ENCODE data around the gene ALDOB.
A peak's percentile ranks its signal among the peaks of the same experiment; 100 is the strongest.

ALDOB gene

GRCh38 chr9:101421653-101422065, 13.9 kb downstream of the ALDOB start:
- DNase-seq (ENCODE audit: low read depth in 2 of 2): no peak

- no peak for DNase-seq (ENCODE audit: low read depth in 2 of 2)
Observed at GRCh38 chr9:101419863-101420262, 15.7 kb downstream of the ALDOB start.

GRCh38 chr9:101418518-101419430, 16.8 kb downstream of the ALDOB start:
- peak; percentile 5 to 13 for DNase-seq (ENCODE audit: low read depth in 2 of 2)

GRCh38 chr9:101417977-101418376, 17.6 kb downstream of the ALDOB start:
- DNase-seq (ENCODE audit: low read depth in 2 of 2): no peak

GRCh38 chr9:101417389-101417788, 18.2 kb downstream of the ALDOB start:
- DNase-seq (ENCODE audit: low read depth in 2 of 2): no peak

- no peak for DNase-seq (ENCODE audit: low read depth in 2 of 2)
Observed at GRCh38 chr9:101415578-101415977, 20.0 kb downstream of the ALDOB start.

GRCh38 chr9:101414839-101415238, 20.7 kb downstream of the ALDOB start:
- no peak for DNase-seq (ENCODE audit: low read depth in 2 of 2)

- no peak for DNase-seq (ENCODE audit: low read depth in 2 of 2)
Observed at GRCh38 chr9:101409079-101409477, 26.5 kb downstream of the ALDOB start.

- DNase-seq (ENCODE audit: low read depth in 2 of 2): no peak
Observed at GRCh38 chr9:101408374-101409078, 27.0 kb downstream of the ALDOB start.

GRCh38 chr9:101403516-101404285, 31.9 kb downstream of the ALDOB start:
- DNase-seq (ENCODE audit: low read depth in 2 of 2): no peak

- no peak for DNase-seq (ENCODE audit: low read depth in 2 of 2)
Observed at GRCh38 chr9:101400120-101400519, 35.5 kb downstream of the ALDOB start.

GRCh38 chr9:101399643-101399970, 36.0 kb downstream of the ALDOB start:
- no peak for DNase-seq (ENCODE audit: low read depth in 2 of 2)

- no peak for DNase-seq (ENCODE audit: low read depth in 2 of 2)
Observed at GRCh38 chr9:101398930-101399642, 36.5 kb downstream of the ALDOB start.

- peak; percentile 97 for DNase-seq (ENCODE audit: low read depth in 2 of 2)
Observed at GRCh38 chr9:101398068-101398929, 37.3 kb downstream of the ALDOB start, which contains the start of the genes MRPL50 and ZNF189. Gene MRPL50, minus strand, starts transcription at chr9:101398618. Its CDS starts 26 bp downstream, at chr9:101398592. Gene ZNF189, plus strand, starts transcription at chr9:101398851. Its CDS starts 306 bp downstream, at chr9:101399157.

GRCh38 chr9:101397746-101398067, 37.9 kb downstream of the ALDOB start:
- DNase-seq (ENCODE audit: low read depth in 2 of 2): no peak

GRCh38 chr9:101394687-101395086, 40.9 kb downstream of the ALDOB start:
- no peak for DNase-seq (ENCODE audit: low read depth in 2 of 2)

GRCh38 chr9:101393135-101393534, 42.4 kb downstream of the ALDOB start:
- no peak for DNase-seq (ENCODE audit: low read depth in 2 of 2)

- DNase-seq (ENCODE audit: low read depth in 2 of 2): no peak
Observed at GRCh38 chr9:101388507-101388993, 47.0 kb downstream of the ALDOB start.

GRCh38 chr9:101387871-101388506, 47.6 kb downstream of the ALDOB start:
- no peak for DNase-seq (ENCODE audit: low read depth in 2 of 2)

Measured in fibroblast of skin of left biceps (primary cell).